NT2/D1 (cell line): ENCODE results near the gene SRSF8.

Experiments used
- DNase-seq: peaks from one replicate; pipeline ENCODE4 v3.0.0-alpha.2; 2011; ENCODE audit warnings: low read depth, low spot score
- H3K27me3 ChIP-seq: 2 replicates; pipeline ENCODE4 v1.6.0; 2011; ENCODE audit warnings: mild to moderate bottlenecking; ENCODE audit not compliant: insufficient read length, insufficient read depth
- H3K36me3 ChIP-seq: 2 replicates; pipeline ENCODE4 v1.6.1; 2011; ENCODE audit warnings: mild to moderate bottlenecking, low read length, mixed read lengths; ENCODE audit not compliant: insufficient read depth, insufficient read length
- H3K4me1 ChIP-seq: 2 replicates; pipeline ENCODE4 v1.5.1; 2011; ENCODE audit not compliant: insufficient read depth, insufficient read length
- H3K4me3 ChIP-seq: 2 replicates; pipeline ENCODE4 v1.5.1; 2011; ENCODE audit warnings: low read depth; ENCODE audit not compliant: insufficient read length
- H3K9ac ChIP-seq: 2 replicates; pipeline ENCODE4 v1.6.0; 2011; ENCODE audit warnings: low read depth; ENCODE audit not compliant: insufficient read length
- H3K9me3 ChIP-seq: 2 replicates; pipeline ENCODE4 v1.5.1; 2011; ENCODE audit warnings: mild to moderate bottlenecking, low read length; ENCODE audit not compliant: insufficient read depth
- SUZ12 ChIP-seq: IDR thresholded peaks from 2 replicates; pipeline ENCODE4 v1.6.1; 2011; ENCODE audit not compliant: insufficient read length, insufficient read depth; ENCODE audit errors: extremely low read depth
- YY1 ChIP-seq: IDR thresholded peaks from 2 replicates; pipeline ENCODE4 v1.6.1; 2011; ENCODE audit not compliant: insufficient read length, insufficient read depth
- ZNF274 ChIP-seq: IDR thresholded peaks from 2 replicates; pipeline ENCODE4 v1.6.1; 2011; ENCODE audit warnings: mild to moderate bottlenecking, low read depth, low read length

SRSF8 gene

DNA sequence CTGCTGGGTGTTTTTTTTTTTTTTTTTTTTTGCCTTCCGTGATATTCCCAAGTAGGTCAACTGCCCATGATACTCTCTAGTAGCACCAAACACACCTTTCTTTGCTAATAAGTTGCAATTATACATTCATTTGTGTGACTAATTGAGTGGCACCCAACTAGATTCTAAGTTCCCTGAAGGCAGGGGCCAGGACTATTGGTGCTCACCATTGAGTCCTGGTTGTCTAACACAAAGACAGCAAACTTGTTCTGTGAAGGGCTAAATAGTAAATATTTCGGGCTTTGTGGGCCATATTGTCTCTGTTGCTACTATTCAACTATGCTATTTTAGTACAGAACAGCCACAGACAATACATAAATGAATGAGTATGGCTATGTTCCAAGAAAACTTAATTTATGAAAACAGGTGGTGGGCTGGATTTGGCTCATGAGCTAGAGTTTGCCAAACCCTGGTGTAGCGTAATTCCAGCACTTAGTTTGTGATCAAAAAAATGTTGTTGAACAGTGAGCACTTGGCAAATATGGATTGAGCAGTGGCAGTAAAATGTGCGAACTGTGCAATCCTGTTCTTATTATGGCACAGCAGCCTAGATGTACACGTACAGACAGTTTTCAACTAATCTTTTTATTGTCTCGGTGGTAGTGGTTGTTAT is 34.3 kb downstream of the SRSF8 start:
- no peaks in the 10 kb centered on the region for H3K36me3 ChIP-seq
- no peak overlapping the region for H3K9ac ChIP-seq
- H3K9me3 ChIP-seq, result no peaks in the 10 kb centered on the region
- H3K4me3 ChIP-seq, result no peak overlapping the region
- no peaks in the 10 kb centered on the region for H3K27me3 ChIP-seq
- DNase-seq, result no peak
- no peaks in the 10 kb centered on the region for H3K4me1 ChIP-seq
- TF ChIP-seq ZNF274, result no peak
- TF ChIP-seq YY1, result no peak
- TF ChIP-seq SUZ12, result no peak

DNA sequence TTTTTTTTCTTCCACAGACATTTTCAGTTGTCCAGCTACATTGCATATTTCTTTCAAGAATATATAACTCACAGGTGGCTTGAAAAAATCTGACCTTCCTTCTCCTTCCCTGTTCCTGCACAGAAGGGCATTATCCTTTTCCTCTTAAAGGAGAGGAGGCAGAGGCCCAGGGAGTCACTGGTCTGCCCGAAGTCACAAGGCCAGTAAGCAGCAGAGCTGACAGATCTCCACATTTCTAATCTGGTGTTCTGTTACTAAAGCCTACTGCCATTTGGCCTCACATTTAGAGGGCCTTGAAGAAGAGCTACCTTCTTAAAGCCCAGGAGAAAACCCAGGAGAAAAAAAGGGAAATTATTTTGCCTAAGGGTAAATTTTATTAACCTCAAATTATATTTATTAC is 35.2 kb downstream of the SRSF8 start:
- Histone ChIP-seq H3K9ac (no peak overlapping the region), H3K4me3 (no peak overlapping the region), H3K9me3 (no peaks in the 10 kb centered on the region), H3K27me3 (no peaks in the 10 kb centered on the region), H3K36me3 (no peaks in the 10 kb centered on the region), H3K4me1 (no peaks in the 10 kb centered on the region)
- DNase-seq, result no peak
- TF ChIP-seq YY1, result no peak
- TF ChIP-seq ZNF274, result no peak
- TF ChIP-seq SUZ12, result no peak

DNA sequence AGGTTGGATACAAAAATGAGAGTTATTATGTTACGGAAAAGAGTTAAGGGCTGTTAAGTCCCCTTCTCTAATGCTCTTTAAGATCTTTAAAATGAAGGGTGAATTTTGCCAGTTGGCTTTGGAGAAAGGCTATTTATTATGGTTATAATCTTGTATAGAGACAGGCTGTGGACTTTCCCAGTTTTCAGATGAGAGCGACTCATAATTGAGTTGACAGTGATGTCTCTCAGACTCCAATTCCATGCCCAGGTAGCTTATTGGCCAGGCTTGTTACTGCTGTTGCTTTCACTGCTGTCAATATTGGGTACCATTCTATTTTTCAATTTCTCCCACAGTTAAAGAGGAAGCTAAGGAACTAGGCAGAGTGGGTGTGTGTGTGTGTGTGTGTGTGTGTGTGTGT is 36.0 kb downstream of the SRSF8 start:
- Histone ChIP-seq H3K4me3 (no peak overlapping the region), H3K36me3 (no peaks in the 10 kb centered on the region), H3K9ac (no peak overlapping the region), H3K4me1 (no peaks in the 10 kb centered on the region), H3K9me3 (no peaks in the 10 kb centered on the region), H3K27me3 (no peaks in the 10 kb centered on the region)
- no peak for DNase-seq
- TF ChIP-seq SUZ12 (no peak), YY1 (no peak), ZNF274 (no peak)

DNA sequence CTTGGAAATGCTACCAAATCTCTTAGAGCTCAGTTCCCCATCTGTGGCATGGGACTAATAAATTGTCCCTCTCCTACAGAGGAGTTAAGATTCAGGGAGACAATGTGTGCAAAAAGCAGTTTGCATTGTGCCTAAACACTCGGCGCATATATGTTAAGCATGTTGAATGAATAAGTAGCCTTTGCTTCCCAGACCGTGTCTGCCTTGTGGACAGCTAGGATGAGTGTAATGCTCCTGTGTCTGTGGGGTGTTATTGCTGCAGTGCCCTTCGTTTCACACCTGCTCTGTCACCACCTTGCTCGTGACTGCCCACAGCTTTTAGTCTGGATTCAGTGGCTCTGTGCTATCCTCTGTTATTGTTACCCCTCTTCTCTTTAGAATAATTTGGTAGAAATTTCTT is 37.0 kb downstream of the SRSF8 start:
- H3K9ac ChIP-seq, result no peak overlapping the region
- no peaks in the 10 kb centered on the region for H3K36me3 ChIP-seq
- TF ChIP-seq SUZ12, result no peak
- no peak for TF ChIP-seq ZNF274
- no peak for TF ChIP-seq YY1

DNA sequence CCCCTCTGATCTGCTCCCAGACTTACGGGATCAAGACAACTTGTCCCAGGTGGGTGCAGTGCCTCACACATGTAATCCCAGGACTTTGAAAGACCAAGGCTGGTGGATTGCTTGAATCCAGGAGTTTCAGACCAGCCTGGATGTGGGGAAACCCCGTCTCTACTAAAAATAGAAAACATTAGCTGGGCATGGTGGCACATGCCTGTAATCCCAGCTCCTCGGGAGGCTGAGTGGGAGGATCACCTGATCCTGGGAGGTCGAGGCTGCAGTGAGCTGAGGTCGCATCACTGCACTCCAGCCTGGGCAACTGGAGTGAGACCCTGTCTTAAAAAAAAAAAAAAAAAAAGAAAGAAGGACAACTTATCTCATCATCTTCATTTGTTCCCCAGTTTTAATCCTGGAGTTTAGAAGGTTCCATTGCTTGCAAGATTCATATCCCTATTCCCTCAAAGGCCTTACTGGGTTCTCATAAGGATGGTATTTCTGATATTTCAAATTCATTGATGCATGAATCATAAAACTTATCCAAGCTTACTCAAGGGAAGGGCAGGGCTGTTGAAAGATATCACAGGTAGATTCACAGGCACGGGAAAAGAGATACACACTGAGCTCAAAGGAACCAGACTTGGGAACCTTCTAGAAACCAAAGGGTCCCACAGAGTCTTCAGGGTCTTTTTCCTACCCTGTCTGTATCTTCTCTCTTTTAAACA is 37.6 kb downstream of the SRSF8 start:
- Histone ChIP-seq H3K4me1 (peaks cover under 1% of the 10 kb centered on the region), H3K36me3 (no peaks in the 10 kb centered on the region), H3K9ac (no peak overlapping the region), H3K27me3 (no peaks in the 10 kb centered on the region), H3K9me3 (no peaks in the 10 kb centered on the region), H3K4me3 (no peak overlapping the region)
- DNase-seq, result no peak
- TF ChIP-seq YY1 (no peak), ZNF274 (no peak), SUZ12 (no peak)

More for the DNA sequence above, 37.0 kb downstream of the SRSF8 start:
- H3K27me3 ChIP-seq, result no peaks in the 10 kb centered on the region
- H3K9me3 ChIP-seq, result no peaks in the 10 kb centered on the region
- H3K4me3 ChIP-seq, result no peak overlapping the region
- no peaks in the 10 kb centered on the region for H3K4me1 ChIP-seq
- no peak for DNase-seq

DNA sequence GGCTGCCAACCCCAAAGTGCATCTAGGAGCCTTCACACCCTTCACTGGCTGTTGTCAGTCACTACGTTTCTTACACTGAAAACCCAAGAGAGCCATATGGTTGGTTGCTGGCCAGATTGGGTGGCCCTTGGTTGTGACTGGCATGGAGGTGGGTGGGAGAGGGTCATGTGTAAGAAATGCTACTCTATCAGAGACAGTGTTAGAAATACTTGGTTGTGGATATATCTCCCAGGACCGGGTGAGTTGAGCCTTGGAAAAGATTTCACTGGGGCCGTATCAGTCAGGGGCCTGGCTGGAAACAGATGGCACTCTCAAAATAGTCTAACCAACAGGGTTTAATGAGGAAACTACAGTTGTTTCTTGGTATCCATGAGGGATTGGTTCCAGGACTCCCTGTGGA is 38.1 kb downstream of the SRSF8 start:
- no peak for DNase-seq
- TF ChIP-seq YY1 (no peak), ZNF274 (no peak), SUZ12 (no peak)
- no peaks in the 10 kb centered on the region for H3K27me3 ChIP-seq
- H3K4me3 ChIP-seq, result no peak overlapping the region
- H3K9ac ChIP-seq, result no peak overlapping the region
- no peaks in the 10 kb centered on the region for H3K36me3 ChIP-seq
- no peaks in the 10 kb centered on the region for H3K9me3 ChIP-seq
- peaks cover 4% of the 10 kb centered on the region for H3K4me1 ChIP-seq

DNA sequence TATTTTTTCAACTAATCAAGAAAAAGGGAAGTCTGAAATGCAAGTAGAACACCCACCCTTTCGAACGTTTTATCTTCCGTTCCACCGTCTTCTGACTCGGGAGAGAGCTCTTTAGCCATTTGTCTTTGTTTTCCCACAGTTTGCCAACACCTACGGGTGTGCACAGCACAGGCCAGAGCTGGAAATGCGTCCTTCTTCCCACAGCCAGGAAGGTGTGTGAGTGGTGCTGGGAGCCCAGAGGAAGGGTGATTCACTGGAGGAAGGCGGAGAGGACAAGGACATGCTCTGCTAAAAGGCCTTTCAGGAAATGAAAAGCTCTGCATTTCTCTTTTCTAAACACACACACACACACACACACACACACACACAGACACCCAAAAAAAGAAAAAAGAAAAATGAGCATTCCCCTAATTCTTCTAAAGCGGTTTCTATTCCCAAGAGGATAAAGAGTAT is 41.5 kb downstream of the SRSF8 start:
- TF ChIP-seq YY1 (no peak), ZNF274 (no peak), SUZ12 (no peak)
- no peaks in the 10 kb centered on the region for H3K27me3 ChIP-seq
- no peaks in the 10 kb centered on the region for H3K9me3 ChIP-seq
- no peaks in the 10 kb centered on the region for H3K36me3 ChIP-seq
- H3K4me1 ChIP-seq, result peaks cover 4% of the 10 kb centered on the region
- no peak overlapping the region for H3K4me3 ChIP-seq
- DNase-seq, result no peak
- H3K9ac ChIP-seq, result peak overlapping the region; percentile 54
